ENCODE data around the gene LAYN.

DNA sequence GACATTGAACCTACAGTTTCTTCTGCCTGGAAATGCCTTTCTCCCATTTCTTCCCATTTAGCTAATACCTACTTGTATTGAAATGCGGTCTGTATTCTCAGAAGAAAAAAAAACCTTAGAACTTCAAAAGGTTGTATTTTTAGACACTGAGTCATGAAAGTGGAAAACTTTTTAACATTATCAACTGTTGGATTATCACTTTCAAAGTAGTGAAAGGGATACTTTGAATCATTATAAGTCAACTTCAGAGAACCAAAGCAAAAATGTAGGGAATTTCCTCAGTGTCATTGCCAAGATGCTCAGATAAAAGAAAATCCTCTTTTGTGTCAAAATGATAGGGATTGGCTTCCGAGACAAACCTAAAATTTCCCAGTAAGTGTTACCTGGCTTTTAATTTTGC, 19.4 kb upstream of the LAYN start:
- TF ChIP-seq CTCF (IDR thresholded peaks at IDR 0.05), result no peak
- no peak for TF ChIP-seq POLR2A (IDR thresholded peaks at IDR 0.05)
